AG04450 (cell line): Measurements from ENCODE around the gene ATP10B. TPM values are rescaled to one million over a fixed set of nuclear protein-coding genes. Genes with fewer than 3 reads are reported as not detected.

Source experiments
- CTCF ChIA-PET: fragments of 300-600, 350-600 bp; formaldehyde crosslinking; extraction: SDS; loops from one replicate; lab custom pipeline; 2022; ENCODE audit warnings: antibody characterized with exemption, inconsistent platforms; lab: Charles Lee
- POLR2A ChIA-PET: fragments of 350-600 bp; formaldehyde crosslinking; extraction: SDS; loops from one replicate; lab custom pipeline; 2021; ENCODE audit warnings: antibody characterized with exemption, inconsistent platforms; lab: Yijun Ruan, JAX
- DNase-seq: peaks from one replicate; pipeline ENCODE4 v3.0.0-alpha.2; 2011; ENCODE audit warnings: low read depth, low spot score
- H3K27ac ChIP-seq: one replicate; pipeline ENCODE4 v1.5.1; 2012; ENCODE audit warnings: low read depth, low read length, control low read depth
- H3K27me3 ChIP-seq: one replicate; pipeline ENCODE4 v1.6.0; 2012; ENCODE audit warnings: low read length; ENCODE audit not compliant: control insufficient read depth, insufficient read depth
- H3K4me3 ChIP-seq: 2 replicates; pipeline ENCODE4 v1.5.1; 2011; ENCODE audit warnings: mild to moderate bottlenecking, low read depth, low read length, control low read depth
- H3K9me3 ChIP-seq: 2 replicates; pipeline ENCODE4 v1.5.1; 2012; ENCODE audit warnings: low read length; ENCODE audit not compliant: control insufficient read depth, insufficient read depth
- polyA plus RNA-seq: library from polyadenylated mRNA; depleted of rRNA; stranded (reverse); fragments of >200 nt; gene quantifications from 2 replicates; pipeline ENCODE4 v1.2.3, GENCODE V29; 2011
- TF ChIP-seq, protein P1 (sequence below): IDR thresholded peaks from 2 replicates; pipeline ENCODE4 v1.5.1; 2011; ENCODE audit warnings: low read depth, low read length, control low read depth, inconsistent platforms

ATP10B gene
- polyA plus RNA-seq, 1 experiment, result not detected

DNA sequence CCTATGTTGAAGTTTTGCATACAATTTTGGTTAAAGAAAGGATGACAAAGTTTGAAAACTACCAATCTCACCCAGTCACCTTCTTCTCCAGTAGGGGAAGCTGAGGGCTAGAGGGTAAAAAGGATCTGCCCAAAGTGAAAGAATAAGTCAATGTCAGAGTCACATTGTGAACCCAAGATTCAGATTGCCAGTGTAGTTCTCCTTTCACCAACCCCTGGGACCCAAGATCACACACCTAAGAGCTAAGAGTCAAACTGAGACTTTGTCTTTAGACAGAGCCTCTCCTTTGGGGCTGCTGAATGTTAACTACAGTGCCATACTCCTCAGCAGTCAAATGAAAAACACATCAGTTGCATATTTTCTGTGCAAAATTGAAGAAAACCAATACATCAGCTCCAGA lies 210.6 kb downstream of the ATP10B start:
- POLR2A ChIA-PET, result no interaction called here
- CTCF ChIA-PET, result no interaction called here
- Histone ChIP-seq H3K9me3 (no peaks in the 10 kb centered on the region), H3K4me3 (no peak overlapping the region), H3K27me3 (no peaks in the 10 kb centered on the region), H3K27ac (no peak overlapping the region)
- DNase-seq, result no peak
- TF ChIP-seq, protein P1, sequence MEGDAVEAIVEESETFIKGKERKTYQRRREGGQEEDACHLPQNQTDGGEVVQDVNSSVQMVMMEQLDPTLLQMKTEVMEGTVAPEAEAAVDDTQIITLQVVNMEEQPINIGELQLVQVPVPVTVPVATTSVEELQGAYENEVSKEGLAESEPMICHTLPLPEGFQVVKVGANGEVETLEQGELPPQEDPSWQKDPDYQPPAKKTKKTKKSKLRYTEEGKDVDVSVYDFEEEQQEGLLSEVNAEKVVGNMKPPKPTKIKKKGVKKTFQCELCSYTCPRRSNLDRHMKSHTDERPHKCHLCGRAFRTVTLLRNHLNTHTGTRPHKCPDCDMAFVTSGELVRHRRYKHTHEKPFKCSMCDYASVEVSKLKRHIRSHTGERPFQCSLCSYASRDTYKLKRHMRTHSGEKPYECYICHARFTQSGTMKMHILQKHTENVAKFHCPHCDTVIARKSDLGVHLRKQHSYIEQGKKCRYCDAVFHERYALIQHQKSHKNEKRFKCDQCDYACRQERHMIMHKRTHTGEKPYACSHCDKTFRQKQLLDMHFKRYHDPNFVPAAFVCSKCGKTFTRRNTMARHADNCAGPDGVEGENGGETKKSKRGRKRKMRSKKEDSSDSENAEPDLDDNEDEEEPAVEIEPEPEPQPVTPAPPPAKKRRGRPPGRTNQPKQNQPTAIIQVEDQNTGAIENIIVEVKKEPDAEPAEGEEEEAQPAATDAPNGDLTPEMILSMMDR, result no peak

GRCh38 chr5:160640406-160640805 lies 211.6 kb downstream of the ATP10B start:
- POLR2A ChIA-PET, result no interaction called here
- no peak overlapping the region for H3K4me3 ChIP-seq
- CTCF ChIA-PET, result no interaction called here
- H3K27ac ChIP-seq, result no peak overlapping the region
- no peak for DNase-seq
- TF ChIP-seq, protein P1, result no peak
- no peaks in the 10 kb centered on the region for H3K27me3 ChIP-seq
- H3K9me3 ChIP-seq, result no peaks in the 10 kb centered on the region

DNA sequence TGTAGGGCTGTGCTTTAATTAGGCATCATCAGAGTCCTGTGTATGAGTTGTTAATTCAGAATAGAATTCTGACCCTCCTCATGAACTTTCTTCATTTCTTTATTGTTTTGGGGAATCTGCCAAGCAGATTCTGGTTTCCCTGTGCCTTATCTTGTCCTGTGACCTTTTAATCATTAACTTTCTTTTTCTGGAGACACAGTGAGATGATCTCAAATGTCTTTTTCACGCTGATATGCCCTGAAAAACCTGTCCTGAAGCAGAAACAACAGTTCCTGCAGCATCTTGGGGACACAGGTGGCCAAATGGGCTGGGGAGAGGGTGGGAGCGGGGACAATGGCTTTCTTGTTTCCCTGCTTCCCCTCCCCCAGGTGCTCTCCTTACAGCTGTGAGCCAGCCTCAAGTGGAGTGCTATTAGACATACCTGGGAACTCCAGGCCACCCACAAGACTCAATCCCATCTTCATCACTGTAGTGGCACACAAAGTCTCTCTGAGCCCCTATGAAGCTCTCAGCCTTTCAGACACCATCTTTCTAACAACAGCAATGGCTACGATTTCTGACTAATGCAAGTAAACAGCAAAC lies 213.8 kb downstream of the ATP10B start:
- no peak overlapping the region for H3K4me3 ChIP-seq
- no peak overlapping the region for H3K27ac ChIP-seq
- TF ChIP-seq, protein P1, result no peak
- DNase-seq, result no peak
- ChIA-PET POLR2A (no interaction called here), CTCF (no interaction called here)
- no peaks in the 10 kb centered on the region for H3K27me3 ChIP-seq
- H3K9me3 ChIP-seq, result no peaks in the 10 kb centered on the region

GRCh38 chr5:160637357-160638090 lies 214.5 kb downstream of the ATP10B start:
- ChIA-PET POLR2A (no interaction called here), CTCF (no interaction called here)
- no peak overlapping the region for H3K27ac ChIP-seq
- no peaks in the 10 kb centered on the region for H3K27me3 ChIP-seq
- TF ChIP-seq, protein P1, result no peak
- H3K4me3 ChIP-seq, result no peak overlapping the region
- no peak for DNase-seq
- no peaks in the 10 kb centered on the region for H3K9me3 ChIP-seq

GRCh38 chr5:160635663-160636062 lies 216.3 kb downstream of the ATP10B start:
- Histone ChIP-seq H3K27ac (no peak overlapping the region), H3K4me3 (no peak overlapping the region), H3K27me3 (no peaks in the 10 kb centered on the region), H3K9me3 (no peaks in the 10 kb centered on the region)
- CTCF ChIA-PET, result no interaction called here
- TF ChIP-seq, protein P1, result no peak
- DNase-seq, result no peak
- POLR2A ChIA-PET, result no interaction called here
